Vagina (tissue), 2 donors: ENCODE data around the gene ELAVL3.

Experiments
- CTCF ChIP-seq, 3 experiments: fragments of 450-650 bp in 2 of 3; fragments of 200-600 bp in 1 of 3; sonication (generic) in 1 of 3; IDR thresholded peaks; one replicate each; pipeline ENCODE4 v1.5.1; 2017 to 2019; ENCODE audit warnings: antibody characterized with exemption in 3 of 3, mild to moderate bottlenecking in 2 of 3, moderate library complexity in 2 of 3
- POLR2A ChIP-seq, 2 donors: fragments of 450-650 bp; IDR thresholded peaks; one replicate each; pipeline ENCODE4 v1.6.1; 2017; ENCODE audit warnings: antibody characterized with exemption in 2 of 2, mild to moderate bottlenecking in 2 of 2, moderate library complexity in 2 of 2
- POLR2AphosphoS5 ChIP-seq, 2 donors: sonication (generic); formaldehyde crosslinking; IDR thresholded peaks; one replicate each; pipeline ENCODE4 v1.9.0; 2017; ENCODE audit warnings: antibody characterized with exemption in 2 of 2, mild to moderate bottlenecking in 2 of 2, low read depth in 1 of 2; ENCODE audit not compliant: insufficient read depth in 1 of 2

DNA sequence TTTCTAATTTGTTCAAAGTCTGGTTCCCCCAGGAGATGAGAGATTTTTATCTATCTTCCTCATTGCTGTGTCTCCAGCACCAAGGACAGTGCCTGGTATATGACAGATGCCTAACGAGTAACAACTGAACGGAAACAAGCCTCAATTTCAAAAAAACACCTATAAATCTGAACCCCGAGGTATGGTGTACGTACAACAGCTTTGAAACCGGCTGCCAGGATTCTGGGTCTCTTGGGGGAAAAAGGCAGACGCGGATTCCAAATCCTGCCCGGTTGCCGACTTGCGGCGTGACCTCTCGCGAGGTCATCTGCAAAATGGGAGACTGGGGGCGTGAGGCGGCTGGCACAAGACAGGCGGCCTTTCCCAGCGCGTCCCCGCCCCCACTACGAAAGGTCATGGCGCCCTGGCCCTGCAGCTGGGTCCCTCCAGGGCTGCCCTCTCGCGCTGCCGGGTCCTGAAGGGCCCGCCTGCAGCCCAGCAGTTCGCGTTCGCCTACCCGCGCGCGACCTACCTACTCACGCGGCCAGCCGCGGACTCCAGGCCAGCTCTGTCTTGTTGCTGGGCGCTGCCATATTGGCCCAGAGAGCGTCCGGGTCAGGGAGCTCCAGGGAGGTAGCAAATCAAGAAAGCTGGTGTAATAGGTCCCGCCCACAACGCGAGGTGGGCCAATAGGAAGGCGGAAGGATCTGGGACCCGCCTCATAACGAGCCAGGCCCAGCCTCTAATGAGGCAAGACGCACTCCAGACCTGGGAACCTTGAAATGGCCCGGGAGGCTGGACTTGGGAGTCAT lies 47.9 kb upstream of the ELAVL3 start, which contains the start of gene ECSIT:
- no peak for TF ChIP-seq POLR2A (IDR thresholded peaks at IDR 0.05)
- TF ChIP-seq CTCF (IDR thresholded peaks at IDR 0.05): no peak
- TF ChIP-seq POLR2AphosphoS5 (IDR thresholded peaks at IDR 0.05; ENCODE audit: insufficient read depth in 1 of 2, low read depth in 1 of 2): peak; percentile 88 to 94
